ENCODE results near the gene NUP210.

Gene NUP210

DNA sequence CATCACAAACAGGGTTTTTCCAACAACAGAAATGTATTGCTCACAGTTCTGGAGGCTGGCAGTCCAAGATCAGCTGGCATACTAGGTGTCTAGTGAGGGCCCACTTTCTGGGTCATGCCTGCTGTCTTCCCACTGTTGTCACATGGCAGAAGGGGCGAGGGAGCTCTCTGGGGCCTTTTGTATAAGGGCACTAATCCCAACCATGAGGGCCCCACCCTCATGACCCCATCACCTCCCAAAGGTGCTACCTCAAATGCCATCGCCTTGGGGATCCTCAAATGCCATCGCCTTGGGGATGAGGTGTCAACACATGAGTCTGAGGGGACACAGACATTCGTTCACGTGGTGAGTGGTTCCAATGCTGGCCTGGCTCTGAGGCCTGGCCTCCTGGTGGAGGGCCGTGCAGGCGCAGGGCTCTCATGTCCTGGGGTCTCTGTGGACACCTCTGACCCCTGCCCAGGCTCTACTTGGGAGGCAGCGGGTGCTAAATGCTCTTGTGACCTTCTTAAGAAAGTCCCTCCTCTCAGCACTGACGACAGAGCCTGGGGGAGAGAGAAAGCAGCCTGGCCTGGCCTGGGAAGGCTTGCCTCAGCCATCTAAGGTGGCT lies 16.8 kb downstream of the NUP210 start:
- DNase-seq (ENCODE audit: low spot score): no peak
- TF ChIP-seq, protein P1, sequence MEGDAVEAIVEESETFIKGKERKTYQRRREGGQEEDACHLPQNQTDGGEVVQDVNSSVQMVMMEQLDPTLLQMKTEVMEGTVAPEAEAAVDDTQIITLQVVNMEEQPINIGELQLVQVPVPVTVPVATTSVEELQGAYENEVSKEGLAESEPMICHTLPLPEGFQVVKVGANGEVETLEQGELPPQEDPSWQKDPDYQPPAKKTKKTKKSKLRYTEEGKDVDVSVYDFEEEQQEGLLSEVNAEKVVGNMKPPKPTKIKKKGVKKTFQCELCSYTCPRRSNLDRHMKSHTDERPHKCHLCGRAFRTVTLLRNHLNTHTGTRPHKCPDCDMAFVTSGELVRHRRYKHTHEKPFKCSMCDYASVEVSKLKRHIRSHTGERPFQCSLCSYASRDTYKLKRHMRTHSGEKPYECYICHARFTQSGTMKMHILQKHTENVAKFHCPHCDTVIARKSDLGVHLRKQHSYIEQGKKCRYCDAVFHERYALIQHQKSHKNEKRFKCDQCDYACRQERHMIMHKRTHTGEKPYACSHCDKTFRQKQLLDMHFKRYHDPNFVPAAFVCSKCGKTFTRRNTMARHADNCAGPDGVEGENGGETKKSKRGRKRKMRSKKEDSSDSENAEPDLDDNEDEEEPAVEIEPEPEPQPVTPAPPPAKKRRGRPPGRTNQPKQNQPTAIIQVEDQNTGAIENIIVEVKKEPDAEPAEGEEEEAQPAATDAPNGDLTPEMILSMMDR (IDR thresholded peaks at IDR 0.05; ENCODE audit: extremely low read depth, missing control alignments): no peak

DNA sequence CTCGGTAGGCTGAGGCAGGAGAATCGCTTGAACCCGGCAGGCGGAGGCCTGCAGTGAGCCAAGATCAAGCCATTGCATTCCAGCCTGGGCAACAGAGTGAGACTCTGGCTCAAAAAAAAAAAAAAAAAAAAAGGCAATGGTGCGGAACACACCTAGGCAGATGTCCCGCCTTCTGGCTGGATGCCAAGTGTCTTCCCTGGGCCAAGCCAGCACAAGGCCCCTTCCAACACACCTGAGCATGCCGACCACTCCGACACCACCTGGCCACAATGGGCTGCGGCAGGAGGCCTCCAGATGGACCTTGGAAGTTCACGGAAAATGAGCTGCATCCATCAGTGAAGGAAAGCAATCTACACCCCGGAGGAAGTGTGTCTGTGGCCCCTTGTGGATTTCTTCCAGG lies 19.0 kb downstream of the NUP210 start:
- TF ChIP-seq, protein P1 (IDR thresholded peaks at IDR 0.05; ENCODE audit: extremely low read depth, missing control alignments): no peak

DNA sequence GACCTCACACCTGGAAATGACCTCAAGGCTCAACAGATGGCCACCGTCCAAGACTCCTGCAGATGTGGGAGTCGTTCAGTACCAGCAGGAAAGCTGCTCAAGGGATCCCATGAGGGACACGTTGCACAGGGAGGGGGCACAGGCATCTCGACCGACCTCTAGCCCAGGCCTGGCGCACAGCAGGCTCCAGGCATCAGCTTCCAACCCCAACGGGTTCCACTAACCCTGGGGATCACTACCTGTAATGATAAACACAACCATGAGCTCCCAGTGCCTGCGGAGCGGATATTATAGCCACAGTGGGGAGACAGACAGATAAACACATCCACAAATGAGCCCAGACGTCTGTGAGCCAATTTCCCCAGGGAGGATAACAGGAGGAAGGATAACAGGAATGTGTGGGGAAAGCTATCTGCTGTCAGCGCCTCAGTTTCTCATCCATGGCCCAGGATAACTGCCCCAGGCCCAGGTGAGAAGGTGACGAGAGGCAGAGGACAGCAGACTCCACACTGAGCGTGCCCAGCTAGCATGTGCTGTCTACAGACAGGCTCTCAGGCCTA lies 19.9 kb downstream of the NUP210 start:
- no peak for DNase-seq (ENCODE audit: low spot score)

More for the DNA sequence above, 19.0 kb downstream of the NUP210 start:
- DNase-seq (ENCODE audit: low spot score): no peak

DNA sequence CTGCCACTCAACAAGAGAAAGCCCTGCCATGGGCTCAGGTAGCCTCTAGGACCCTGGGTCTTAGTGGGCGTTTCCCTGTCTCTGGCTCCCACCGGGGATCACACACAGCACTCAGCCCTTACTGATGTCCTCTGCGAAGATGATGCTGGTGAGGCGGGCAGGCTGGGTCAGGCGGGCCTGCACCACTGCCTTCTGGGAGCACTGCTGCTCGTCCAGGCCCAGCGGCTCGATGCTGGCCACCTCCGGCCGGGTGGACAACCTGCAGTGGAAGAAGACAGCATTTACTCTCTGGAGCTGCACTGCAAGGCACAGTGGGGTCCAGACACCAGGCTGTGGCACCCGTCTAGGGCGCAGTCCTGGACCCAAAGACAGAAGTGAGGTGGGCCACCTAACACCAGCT lies 20.5 kb downstream of the NUP210 start:
- TF ChIP-seq, protein P1 (IDR thresholded peaks at IDR 0.05; ENCODE audit: extremely low read depth, missing control alignments): no peak
- no peak for DNase-seq (ENCODE audit: low spot score)

More for the DNA sequence above, 19.9 kb downstream of the NUP210 start:
- TF ChIP-seq, protein P1 (IDR thresholded peaks at IDR 0.05; ENCODE audit: extremely low read depth, missing control alignments): no peak

DNA sequence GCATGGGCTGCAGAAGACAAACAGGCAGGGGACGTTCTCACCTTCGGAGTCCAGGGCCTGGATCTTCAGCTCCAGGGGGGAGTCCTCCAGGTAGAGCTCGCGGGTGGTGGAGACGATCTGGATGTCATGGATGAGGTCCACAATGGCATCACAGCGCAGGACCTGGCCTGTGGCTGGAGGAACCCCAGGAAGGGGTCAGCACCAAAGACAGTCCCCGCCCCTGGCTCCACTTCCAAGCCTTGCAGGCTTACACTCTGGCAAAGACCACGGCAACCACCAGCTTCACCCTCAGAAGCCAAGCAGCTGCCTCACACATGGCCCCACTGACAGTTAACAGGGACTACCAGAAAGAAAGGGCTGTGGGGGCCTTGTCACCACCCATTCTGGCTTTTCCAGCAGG lies 22.8 kb downstream of the NUP210 start:
- DNase-seq (ENCODE audit: low spot score): no peak
- TF ChIP-seq, protein P1 (IDR thresholded peaks at IDR 0.05; ENCODE audit: extremely low read depth, missing control alignments): no peak

DNA sequence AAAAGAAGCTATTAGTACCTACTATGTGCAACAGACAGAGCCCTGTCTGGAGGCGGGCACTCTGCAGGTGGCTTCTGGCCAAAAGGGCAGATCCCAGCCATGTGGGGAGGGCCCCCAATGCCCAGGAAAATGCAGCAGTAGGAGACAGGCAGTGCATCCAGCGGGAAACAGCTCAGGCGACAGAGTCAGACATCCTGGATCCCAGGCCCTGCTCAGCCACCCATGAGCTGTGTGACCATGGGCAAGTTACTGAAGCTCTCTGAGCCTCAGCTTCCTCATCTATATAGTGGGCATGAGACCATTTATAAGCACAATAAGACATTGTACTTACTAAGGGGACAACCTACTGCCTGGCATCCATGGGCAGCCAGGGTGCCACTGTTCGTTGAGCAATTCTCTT lies 25.8 kb downstream of the NUP210 start:
- TF ChIP-seq, protein P1 (IDR thresholded peaks at IDR 0.05; ENCODE audit: extremely low read depth, missing control alignments): no peak

DNA sequence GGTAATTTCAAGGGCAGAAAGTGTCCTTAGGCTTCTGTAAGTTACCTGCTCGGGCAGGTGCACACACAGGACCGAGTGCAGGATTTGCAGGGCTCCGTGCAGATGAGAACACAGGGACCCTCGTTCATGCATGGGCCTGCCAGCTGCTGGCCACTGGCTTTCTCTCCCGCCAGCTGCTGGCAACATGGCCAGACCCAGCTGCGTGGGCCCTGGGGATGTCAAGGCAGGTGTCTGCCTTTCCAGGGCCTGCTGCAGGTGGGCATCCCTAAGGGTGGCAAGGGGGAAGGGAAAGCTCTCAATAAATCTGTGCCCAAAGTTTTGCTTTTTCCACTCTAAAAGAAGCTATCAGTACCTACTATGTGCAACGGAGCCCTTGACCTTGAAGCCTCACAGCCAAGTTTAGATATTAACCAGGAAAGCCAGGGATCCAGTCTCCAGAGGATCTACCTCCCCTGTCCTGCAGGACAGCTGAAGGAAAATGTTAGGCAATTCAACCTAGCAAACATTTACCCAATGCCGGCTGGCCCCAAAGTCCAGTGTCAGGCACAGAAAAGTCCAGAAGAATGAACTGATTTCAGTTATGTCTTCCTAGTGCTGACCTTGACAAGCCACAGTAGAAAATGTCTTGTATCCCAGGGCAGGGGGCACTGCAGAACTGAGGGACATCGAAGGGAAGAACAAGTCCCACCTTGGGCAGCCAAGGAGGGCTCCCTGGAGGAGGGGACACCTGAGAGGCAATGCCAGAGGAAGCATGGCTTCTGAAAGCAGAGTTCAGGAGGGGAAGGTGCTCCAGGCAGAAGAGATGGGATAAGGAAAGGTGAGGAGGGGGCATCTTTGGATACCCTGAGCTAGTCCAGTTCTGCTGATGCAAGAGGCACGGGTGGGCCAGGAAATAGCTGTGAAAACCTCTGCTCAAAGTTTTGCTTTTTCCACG lies 26.4 kb downstream of the NUP210 start:
- no peak for DNase-seq (ENCODE audit: low spot score)
- TF ChIP-seq, protein P1 (IDR thresholded peaks at IDR 0.05; ENCODE audit: extremely low read depth, missing control alignments): no peak

More for the DNA sequence above, 25.8 kb downstream of the NUP210 start:
- no peak for DNase-seq (ENCODE audit: low spot score)
